ENCODE data around the gene PSMA8.

GRCh38 chr18:26127786-26128185 lies 5.9 kb upstream of the PSMA8 start:
- TF ChIP-seq CTCF (IDR thresholded peaks at IDR 0.05; ENCODE audit: poor library complexity): no peak
- no peak for TF ChIP-seq EZH2phosphoT487 (IDR thresholded peaks at IDR 0.05; ENCODE audit: low read depth, severe bottlenecking, unreplicated experiment)
- no peak for TF ChIP-seq EZH2 (IDR thresholded peaks at IDR 0.05; ENCODE audit: borderline replicate concordance)

Data from hepatocyte (in vitro differentiated cells).